Measurements from ENCODE around the gene AKR1D1.

AKR1D1 gene

DNA sequence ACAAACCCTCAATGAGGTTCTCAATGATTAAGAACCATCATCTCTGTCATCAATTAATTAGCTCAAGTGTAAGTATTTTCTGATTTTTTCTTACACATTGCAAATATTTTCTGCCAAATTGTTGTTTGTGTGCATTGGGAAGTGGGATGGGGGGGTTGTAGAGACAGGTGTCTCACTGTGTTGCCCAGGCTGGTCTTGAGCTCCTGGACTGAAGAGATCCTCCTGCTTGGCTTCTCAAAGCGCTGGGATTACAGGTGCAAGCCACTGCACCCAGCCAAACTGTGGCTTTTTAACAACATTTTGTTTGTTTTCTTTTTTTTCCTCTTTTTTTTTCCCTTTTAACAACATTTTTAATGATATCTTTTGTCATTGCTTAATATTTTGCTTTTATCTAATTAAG lies 87.5 kb downstream of the AKR1D1 start:
- no peak for DNase-seq (ENCODE audit: low read depth in 2 of 3, low spot score in 2 of 3)

DNA sequence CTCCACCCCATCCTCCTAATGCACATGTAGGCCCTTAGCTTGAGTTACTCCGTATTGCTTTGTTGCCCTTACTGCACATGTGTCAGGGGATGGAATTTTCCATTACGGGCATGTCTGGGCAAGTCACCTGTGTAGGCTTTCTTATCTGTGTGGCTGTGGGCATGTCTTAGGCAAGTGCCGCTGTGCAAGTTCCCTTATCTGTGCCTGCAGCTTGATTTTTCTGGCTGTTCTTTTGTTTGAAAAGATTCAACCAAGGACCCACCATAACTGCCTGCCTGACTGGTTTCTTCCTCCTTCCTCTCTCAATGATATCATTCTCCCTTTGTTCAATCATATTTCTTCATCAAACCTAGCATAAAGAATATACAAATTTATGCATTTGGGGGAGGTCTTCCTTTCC lies 88.5 kb downstream of the AKR1D1 start:
- DNase-seq (ENCODE audit: low read depth in 2 of 3, low spot score in 2 of 3) = no peak

DNA sequence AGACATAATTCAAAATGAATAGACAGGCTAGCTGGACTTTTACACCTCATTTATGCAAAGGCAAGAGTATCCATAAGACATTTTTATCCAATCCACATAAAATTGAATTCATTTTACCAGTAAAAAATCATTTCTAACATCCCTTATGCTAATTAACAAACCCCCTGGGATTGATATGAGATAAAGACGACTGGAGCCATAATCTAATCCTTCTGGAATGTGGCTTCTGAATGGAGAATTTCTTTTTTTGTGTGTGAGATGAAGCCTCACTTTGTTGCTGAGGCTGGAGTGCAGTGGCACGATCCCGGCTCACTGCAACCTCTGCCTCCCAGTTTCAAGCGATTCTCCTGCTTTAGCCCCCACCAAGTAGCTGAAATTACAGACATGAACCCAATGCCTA lies 90.4 kb downstream of the AKR1D1 start:
- no peak for DNase-seq (ENCODE audit: low read depth in 2 of 3, low spot score in 2 of 3)

DNA sequence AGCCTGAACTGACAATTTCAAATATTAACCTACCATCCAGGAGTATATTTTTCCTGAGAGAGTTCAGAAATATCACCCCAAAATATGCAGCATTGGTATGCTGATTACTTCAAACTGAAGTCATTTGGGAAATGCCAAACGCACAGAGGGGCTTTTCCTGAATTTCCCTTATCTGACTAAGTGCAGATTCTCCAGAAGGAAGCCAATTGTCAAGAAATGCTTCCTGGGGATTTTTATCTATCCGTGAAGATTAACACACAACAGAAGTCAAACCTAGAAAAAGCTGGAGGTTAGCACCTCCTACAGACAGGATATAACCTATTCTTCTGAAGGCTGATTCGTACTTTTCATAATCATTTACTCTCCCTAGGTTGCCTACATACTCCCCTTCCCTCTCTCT lies 91.0 kb downstream of the AKR1D1 start:
- DNase-seq (ENCODE audit: low read depth in 2 of 3, low spot score in 2 of 3) = no peak

DNA sequence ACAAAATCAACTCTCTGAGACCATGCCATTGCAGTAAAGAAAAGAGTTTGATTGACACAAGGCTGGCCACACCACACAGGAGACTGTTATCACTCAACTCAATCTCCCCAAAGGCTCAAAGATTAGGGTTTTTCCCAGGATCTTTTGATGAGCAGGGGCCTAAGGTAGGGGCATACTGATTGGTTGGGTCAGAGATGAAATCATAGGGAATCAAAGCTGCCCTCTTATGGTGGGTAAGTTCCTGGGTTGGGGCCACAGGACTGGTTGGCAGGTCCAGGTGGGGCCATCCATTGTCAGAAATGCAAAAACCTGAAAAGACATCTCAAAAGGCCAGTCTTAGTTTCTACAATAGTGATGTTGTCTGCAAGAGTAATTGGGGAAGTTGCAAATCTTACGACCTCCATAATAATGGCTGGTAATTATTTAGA lies 91.6 kb downstream of the AKR1D1 start:
- no peak for DNase-seq (ENCODE audit: low read depth in 2 of 3, low spot score in 2 of 3)
